Amygdala (tissue), 56 donors: Measurements from ENCODE around the gene HSD17B2.
"Not testable (repeated sequence)": the region's sequence is repeated elsewhere in the genome, so short reads cannot be mapped to it uniquely, and the experiment has no call there.

Source experiments
- DNase-seq, 56 donors: peaks; one replicate each; lab custom pipeline; 2025; lab: John Stamatoyannopoulos, UW

The HSD17B2 gene

DNA sequence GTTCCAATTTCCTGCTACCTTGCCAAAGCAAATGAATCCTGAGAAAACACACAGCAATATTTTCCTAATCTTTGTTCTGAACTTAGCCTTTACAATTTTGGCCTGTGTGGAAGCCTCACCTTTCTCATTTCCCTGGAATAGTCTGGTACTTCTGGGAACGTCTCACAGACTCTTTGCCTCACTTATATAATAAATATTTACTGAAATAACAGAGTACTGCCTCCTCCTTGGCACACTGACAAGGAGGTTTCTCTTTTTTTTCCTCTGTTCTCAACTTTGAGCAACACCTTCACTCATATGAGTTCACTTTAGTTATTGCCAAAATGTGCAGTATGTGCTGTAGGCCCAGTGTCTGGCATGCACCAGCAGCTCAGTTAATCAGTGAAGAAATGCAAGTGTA, 37.3 kb downstream of the HSD17B2 start:
- no peak for DNase-seq

DNA sequence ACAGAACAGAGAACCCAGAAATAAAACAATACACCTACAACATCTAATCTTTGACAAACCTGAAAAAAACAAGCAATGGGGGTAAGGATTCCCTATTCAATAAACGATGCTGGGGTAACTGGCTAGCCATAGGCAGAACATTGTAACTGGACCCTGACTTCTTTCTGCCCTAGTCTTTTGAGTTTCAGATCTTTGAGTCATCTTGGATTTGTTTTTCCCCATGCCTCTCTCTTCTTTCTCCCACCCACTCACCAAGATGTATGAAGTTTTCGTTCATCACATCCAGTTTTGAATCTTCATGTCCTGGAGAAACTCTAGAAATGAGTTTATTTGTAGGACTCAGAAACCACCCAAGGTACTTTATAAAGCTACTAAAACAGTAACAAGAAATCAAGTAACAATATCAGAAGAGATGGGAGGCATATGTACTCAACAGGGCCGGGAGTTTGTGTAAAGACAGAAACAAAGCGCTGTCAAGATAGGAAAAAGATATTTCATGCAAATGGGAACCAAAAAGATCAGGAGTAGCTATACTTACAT, 39.0 kb downstream of the HSD17B2 start:
- no peak for DNase-seq

- no peak for DNase-seq
Observed at GRCh38 chr16:82078125-82078524, 43.1 kb downstream of the HSD17B2 start.

GRCh38 chr16:82079892-82080291, 44.8 kb downstream of the HSD17B2 start:
- no peak for DNase-seq

DNA sequence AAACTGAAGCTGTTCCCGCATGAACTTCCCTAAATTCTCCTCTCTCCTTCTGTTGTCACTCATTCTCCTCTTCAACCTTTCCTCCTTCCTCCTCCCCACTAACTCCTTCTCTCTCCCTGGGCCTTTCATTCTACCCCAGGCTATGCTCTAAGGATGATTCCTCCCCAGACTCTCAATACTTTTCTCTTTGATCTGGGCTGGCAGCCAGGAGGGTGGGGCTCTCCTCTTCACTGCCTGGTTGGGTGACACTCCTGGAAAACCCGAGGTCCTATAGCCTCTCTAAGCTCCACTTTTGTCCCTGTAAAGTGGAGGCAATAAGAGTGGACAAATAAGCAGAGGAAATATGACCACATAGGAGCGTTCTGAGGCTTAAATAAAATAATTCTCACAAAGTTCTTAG, 46.2 kb downstream of the HSD17B2 start:
- DNase-seq = no peak

DNA sequence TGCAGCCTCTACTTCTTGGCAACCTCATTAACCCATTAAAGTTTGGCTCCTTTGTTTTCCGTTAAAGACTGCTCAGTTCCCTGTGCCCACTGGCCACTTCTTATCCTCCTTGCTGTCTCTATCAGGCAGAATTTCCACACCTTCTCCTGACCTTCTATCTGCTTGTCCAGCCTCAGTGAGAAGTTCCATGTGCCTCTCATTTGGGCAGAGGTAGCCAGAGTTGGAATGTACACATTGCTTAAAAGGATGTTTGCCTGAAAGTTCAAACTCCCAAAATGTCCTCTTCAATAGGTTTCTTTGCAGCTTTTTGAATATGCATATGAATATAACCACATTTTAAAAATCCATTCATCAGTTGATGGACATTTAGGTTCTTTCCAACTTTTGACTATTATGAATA, 47.0 kb downstream of the HSD17B2 start:
- no peak for DNase-seq

- no peak for DNase-seq
Observed at GRCh38 chr16:82082543-82083244, 47.6 kb downstream of the HSD17B2 start.

GRCh38 chr16:82083710-82084353, 48.8 kb downstream of the HSD17B2 start:
- DNase-seq = no peak

DNA sequence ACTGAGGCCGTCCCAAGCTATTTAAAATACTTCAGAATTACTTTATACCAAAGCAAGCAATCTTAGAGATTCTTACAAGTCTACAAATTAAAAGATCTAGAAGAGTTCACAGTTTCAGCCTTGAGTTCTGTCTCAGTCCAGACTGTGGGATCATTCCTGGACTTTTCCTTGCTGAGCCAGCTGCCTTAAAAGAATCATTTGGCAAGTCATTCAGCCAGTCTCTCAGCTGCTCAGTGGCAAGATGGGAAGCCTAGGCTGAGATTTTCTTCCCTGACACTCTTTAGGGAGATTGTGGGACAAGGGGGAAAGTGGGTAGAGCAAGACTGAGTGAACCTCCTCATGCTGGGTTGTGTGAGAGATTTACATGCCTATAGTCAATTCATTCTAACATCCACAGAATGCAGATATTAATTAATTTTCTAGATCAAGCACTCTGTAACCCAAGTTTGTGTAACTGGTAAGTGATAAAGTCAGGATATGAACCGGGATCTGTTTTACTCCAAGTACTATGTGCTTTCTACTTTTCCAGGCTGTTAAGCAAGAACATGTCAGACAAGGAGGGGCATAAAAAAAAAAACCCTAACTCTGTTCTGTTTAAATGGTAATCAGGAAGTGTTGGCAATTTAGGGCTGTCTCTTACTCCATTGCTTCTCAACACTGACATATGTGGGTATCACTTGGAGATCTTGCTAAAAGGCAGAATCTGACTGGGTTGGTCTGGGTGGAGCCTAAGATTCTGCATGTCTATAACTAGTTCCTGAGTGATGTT, 50.1 kb downstream of the HSD17B2 start:
- DNase-seq = no peak

DNA sequence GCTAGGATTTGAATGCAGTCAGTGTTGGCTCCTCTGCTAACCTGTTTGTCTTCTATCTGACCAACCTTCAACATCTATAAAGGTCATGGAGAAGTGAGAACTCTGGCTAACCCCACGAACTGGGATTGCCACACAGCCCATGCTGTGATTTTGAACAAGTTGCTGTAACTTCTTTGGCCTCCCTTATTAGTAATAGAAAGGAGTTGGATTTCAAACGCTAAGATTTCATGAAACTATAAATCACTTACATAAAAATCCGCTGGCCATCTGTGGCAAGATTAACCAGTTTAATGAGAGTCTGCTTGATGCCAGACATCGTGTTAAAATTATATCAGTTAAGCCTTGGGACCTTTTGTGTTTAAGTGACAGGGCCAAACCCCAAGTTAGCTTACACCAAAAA, 53.4 kb downstream of the HSD17B2 start:
- DNase-seq = no peak

DNA sequence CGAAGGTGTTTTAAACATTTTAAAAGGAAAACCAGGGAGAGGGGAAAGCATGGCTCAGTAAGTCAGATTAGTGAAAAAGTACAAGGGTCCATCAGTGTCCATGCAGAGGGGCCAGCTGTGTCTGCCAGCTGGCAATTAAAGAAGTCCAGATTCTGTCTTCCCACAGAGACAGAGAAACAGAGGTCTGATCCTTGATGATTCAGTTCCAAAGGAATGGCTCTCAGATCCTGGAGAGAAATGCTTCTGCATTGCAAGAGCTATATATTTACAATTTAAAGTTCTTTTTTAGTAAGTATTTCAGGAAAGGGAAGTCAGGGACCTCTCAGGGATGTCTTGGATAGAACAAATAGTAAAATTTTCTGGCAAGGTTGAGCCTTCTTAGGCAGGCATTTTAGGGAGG, 56.2 kb downstream of the HSD17B2 start:
- DNase-seq = no peak

DNA sequence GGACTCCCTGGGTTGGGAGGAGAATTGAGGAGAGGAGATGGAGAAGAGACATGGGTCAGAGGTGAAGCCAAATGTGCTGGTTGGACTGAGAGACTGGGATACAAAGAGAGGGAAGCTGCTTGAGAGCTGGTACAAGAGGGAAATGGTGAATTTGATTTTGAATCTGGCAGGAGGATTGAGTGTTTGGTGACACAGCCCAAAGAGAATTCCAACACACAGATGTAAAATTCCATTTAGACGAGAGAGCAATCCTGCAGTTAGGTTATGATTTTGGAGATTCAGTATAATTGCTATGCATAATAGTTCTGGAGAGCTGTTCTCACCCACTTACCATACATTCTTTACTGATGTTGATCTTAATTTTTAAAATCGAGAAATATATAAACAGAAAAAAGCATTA, 57.7 kb downstream of the HSD17B2 start:
- DNase-seq = no peak

- DNase-seq = no peak
Observed at GRCh38 chr16:82093666-82094300, 58.7 kb downstream of the HSD17B2 start.

DNA sequence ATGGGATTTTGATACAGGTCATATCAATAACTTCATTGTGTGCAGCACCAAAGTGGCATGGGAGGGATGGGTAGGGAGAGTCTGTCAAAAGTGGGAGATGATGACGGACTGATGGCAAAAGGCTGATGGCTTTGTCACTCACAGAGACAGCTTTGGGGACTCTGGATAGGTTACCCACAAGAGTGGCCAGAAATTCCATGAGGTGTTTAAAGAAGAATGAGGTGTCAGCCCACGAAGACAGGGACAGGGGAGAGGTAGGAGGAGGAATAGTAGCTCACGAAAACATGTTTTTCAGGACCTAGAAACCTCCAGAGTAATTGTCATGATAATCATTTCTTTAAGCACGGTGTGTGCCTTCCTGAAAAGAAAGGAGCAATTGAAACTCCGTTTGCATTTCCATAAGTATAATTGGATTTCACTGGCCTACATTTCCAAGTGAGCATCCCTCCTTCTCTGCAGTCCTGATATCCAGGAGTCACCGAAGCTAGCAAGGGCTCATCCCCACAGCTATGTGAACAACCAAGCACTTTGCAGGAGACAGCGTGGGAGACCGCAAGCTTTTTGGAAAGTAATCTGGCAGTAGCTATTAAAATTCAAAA, 60.0 kb downstream of the HSD17B2 start:
- no peak for DNase-seq

- no peak for DNase-seq
Observed at GRCh38 chr16:82096641-82097040, 61.6 kb downstream of the HSD17B2 start.

GRCh38 chr16:82105107-82105506, 70.1 kb downstream of the HSD17B2 start:
- DNase-seq = no peak

GRCh38 chr16:82108100-82108499, 73.0 kb downstream of the HSD17B2 start:
- no peak for DNase-seq

DNA sequence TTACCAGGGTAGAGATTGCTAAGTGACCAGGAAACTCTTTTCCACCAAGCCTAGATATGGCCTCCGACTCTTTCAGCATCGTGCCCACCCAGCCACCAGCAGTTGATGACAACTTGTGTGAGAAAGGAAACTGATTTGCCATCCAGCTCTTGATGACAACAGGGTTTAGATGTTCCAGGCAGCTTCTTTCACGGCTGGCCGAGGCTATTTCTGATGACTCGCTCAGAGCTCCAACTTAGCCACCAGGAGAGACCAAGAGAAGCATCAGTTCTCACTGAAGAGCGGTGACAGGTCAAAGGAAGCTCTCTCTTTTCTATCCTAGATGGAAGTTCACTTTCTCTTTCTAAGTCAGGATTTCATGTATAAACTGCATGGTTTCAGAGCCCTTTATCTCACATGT, 73.7 kb downstream of the HSD17B2 start:
- no peak for DNase-seq

DNA sequence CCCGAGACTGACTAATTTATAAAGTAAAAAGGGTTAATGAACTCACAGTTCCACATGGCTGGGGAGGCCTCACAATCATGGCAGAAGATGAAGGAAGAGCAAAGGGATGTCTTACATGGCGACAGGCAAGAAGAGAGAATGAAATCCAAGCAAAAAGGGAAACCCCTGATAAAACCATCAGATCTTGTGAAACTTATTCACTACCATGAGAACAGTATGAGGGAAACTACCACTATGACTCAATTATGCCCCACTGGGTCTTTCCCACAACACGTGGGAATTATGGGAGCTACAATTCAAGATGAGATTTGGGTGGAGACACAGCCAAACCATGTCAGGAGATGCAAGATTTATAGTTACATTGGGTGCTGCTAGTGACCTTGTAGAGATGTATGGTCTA, 74.2 kb downstream of the HSD17B2 start:
- not testable (repeated sequence) for DNase-seq

GRCh38 chr16:82111944-82112343, 76.9 kb downstream of the HSD17B2 start:
- DNase-seq = no peak

DNA sequence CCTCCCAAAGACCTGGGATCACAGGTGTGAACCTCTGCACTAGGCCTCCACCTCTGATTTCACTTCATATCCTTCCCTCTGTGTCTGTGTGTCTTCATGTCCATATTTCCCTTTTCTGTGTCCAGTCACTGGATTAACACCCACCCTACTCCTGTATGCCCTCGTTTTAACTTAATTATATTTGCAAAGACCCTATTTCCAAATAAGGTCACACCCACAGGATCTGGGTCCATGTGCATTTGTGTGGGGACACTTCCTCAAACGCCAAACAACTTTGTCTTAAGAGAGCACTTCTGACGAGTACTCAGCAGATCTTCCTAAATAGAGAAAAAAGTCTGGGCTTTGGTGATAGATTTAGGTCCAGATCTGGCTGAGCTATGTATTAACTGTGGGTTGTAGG, 78.7 kb downstream of the HSD17B2 start:
- DNase-seq = no peak
